ENCODE results near the gene SLC10A4.

- TF ChIP-seq CTCF (IDR thresholded peaks at IDR 0.05), result no peak
- no peak for TF ChIP-seq POLR2A (IDR thresholded peaks at IDR 0.05)
These were observed 10.4 kb downstream of the SLC10A4 start for GRCh38 chr4:48493452-48494100.
